ENCODE measurements around the gene LIMK1. TPM values are rescaled to one million over a fixed set of nuclear protein-coding genes. Genes with fewer than 3 reads are reported as not detected.

The LIMK1 gene
- total RNA-seq, 2 donors from 2014 or later: 19.7 to 19.9 TPM

DNA sequence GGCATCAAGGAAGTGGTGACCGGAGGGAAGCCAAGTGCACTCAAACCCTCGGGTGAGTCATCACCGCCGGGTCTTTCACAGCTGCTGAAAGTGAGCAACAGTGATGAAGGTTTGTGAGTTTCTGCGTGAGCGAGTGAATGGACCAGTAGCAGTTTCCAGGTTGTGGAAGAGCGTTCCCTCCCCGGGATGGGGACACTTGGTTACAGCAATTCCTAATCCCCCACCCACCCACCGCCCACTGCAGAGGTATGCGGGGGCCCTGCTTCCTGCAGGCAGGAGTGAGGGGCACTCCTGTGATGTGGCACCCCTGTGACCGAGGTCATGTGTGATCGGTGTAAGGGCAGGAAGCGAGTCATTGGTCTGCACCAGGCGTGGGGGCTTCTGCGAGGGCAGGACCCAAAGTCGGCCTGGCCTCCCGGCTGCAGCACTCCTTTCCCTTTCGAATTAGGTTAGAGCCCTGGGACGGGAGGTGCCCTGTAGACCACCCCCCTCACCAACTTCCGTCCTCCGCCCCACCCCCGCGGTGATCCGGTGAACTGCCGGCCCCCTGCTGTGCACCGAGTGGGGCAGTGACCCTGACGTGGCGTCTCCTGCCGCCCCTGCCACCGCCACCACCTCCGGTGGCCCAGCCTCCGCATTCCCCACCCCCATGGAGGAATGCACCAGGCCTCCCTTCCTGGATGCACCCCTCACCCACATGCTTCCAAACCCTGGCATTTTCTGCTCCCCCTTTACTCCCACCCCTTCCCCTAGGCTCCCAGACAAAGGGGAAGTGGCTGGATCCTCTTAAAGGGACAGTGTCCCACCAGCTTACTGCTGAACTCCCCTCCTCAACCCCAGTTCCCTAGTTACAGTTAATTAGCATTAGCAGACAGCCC, 10.9 kb downstream of the LIMK1 start:
- peak; percentile 75 for DNase-seq (ENCODE audit: low spot score)
- H3K9me3 ChIP-seq: no peaks in the 10 kb centered on the region
- peaks cover 3% of the 10 kb centered on the region for H3K36me3 ChIP-seq
- peak overlapping the region; percentile 71 for H3K4me3 ChIP-seq
- peak; percentile 66 for ATAC-seq (ENCODE audit: insufficient number of reproducible peaks, low FRiP score, low read depth)
- TF ChIP-seq, protein P1, sequence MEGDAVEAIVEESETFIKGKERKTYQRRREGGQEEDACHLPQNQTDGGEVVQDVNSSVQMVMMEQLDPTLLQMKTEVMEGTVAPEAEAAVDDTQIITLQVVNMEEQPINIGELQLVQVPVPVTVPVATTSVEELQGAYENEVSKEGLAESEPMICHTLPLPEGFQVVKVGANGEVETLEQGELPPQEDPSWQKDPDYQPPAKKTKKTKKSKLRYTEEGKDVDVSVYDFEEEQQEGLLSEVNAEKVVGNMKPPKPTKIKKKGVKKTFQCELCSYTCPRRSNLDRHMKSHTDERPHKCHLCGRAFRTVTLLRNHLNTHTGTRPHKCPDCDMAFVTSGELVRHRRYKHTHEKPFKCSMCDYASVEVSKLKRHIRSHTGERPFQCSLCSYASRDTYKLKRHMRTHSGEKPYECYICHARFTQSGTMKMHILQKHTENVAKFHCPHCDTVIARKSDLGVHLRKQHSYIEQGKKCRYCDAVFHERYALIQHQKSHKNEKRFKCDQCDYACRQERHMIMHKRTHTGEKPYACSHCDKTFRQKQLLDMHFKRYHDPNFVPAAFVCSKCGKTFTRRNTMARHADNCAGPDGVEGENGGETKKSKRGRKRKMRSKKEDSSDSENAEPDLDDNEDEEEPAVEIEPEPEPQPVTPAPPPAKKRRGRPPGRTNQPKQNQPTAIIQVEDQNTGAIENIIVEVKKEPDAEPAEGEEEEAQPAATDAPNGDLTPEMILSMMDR (IDR thresholded peaks at IDR 0.05): no peak
- peak overlapping the region; percentile 67 to 77 for H3K27ac ChIP-seq
- peaks cover 12 to 29% of the 10 kb centered on the region in 2 donors for H3K4me1 ChIP-seq (ENCODE audit: control insufficient read depth in 1 of 2, low read depth in 2 of 2)
- no peaks in the 10 kb centered on the region for H3K27me3 ChIP-seq (replicated peaks; ENCODE audit: insufficient read depth)

DNA sequence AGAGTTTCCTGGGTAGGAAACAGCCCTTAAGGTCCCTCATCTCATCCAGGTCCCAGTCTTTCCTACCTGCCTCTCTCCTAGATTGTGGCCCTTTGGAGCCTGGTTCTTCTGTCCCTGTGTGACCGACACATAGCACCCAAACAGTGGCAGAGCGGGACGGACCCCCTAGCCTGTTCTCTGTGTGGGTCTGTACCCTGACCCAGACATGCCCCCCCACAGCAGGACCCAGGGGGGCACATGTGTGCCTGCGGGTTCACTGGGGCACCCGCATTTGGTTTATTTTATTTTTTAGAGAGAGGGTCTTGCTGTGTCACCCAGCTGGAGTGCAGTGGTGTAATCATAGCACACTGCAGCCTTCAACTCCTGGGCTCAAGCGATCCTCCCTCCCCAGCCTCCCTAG, 11.5 kb downstream of the LIMK1 start:
- TF ChIP-seq, protein P1 (IDR thresholded peaks at IDR 0.05): no peak
- Histone ChIP-seq H3K9me3 (no peaks in the 10 kb centered on the region), H3K27me3 (replicated peaks; ENCODE audit: insufficient read depth) (no peaks in the 10 kb centered on the region), H3K27ac (peak overlapping the region; percentile 67 to 77), H3K36me3 (peaks cover 3% of the 10 kb centered on the region), H3K4me3 (peak overlapping the region; percentile 71), H3K4me1 (ENCODE audit: control insufficient read depth in 1 of 2, low read depth in 2 of 2) (peaks cover 12 to 29% of the 10 kb centered on the region in 2 donors)
- ATAC-seq (ENCODE audit: insufficient number of reproducible peaks, low FRiP score, low read depth): no peak
- DNase-seq (ENCODE audit: low spot score): no peak

GRCh38 chr7:74097937-74098614, 14.5 kb downstream of the LIMK1 start:
- Histone ChIP-seq H3K36me3 (peaks cover 8% of the 10 kb centered on the region), H3K27me3 (replicated peaks; ENCODE audit: insufficient read depth) (no peaks in the 10 kb centered on the region), H3K4me1 (ENCODE audit: control insufficient read depth in 1 of 2, low read depth in 2 of 2) (peaks cover 9 to 21% of the 10 kb centered on the region in 2 donors), H3K27ac (no peak overlapping the region), H3K9me3 (no peaks in the 10 kb centered on the region), H3K4me3 (no peak overlapping the region)
- DNase-seq (ENCODE audit: low spot score) (no peak), ATAC-seq (ENCODE audit: insufficient number of reproducible peaks, low FRiP score, low read depth) (no peak)
- TF ChIP-seq, protein P1 (IDR thresholded peaks at IDR 0.05): no peak

DNA sequence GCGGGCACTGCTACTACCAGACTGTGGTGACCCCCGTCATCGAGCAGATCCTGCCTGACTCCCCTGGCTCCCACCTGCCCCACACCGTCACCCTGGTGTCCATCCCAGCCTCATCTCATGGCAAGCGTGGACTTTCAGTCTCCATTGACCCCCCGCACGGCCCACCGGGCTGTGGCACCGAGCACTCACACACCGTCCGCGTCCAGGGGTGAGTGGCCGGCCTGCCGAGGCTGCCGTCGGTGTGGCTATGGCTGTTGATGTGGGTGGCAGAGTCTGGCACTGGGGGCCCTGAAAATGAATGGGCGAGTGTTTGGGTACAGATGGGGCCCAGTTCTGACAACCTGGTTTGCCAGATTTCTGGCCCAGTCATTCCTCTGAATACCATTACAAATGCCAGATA, 15.4 kb downstream of the LIMK1 start:
- no peak overlapping the region for H3K4me3 ChIP-seq
- H3K9me3 ChIP-seq: no peaks in the 10 kb centered on the region
- DNase-seq (ENCODE audit: low spot score) (no peak), ATAC-seq (ENCODE audit: insufficient number of reproducible peaks, low FRiP score, low read depth) (no peak)
- no peaks in the 10 kb centered on the region for H3K27me3 ChIP-seq (replicated peaks; ENCODE audit: insufficient read depth)
- H3K4me1 ChIP-seq (ENCODE audit: control insufficient read depth in 1 of 2, low read depth in 2 of 2): peaks cover 0 to 11% of the 10 kb centered on the region in 2 donors
- TF ChIP-seq, protein P1 (IDR thresholded peaks at IDR 0.05): no peak
- peaks cover 8% of the 10 kb centered on the region for H3K36me3 ChIP-seq
- H3K27ac ChIP-seq: no peak overlapping the region

DNA sequence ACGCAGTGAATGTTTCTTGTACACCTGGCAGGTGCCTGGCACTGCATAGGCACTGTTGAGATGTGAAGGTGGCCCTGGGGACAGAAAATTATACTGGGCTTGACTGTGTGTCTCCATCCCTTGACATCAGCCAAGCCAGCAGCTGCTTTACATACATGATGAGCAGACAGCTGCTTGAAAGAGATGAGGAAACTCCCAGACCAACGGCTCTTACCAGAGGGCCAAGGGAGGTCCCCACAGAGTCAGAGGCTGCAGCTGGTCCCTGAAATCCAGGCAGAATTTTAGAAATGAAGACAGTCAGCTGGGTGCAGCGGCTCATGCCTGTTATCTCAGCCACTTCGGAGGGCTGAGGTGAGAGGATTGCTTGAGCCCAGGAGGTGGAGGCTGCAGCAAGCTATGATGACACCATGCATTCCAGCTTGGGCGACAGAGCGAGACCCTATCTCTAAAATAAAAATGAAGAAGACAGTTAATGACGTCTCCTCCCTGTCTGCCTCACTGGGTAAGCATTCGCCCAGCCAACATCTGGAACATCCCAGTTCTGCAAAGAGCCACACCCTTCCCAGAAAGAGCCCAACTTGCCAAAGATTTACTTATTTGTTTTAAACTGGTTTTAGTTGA, 17.6 kb downstream of the LIMK1 start:
- Histone ChIP-seq H3K27me3 (replicated peaks; ENCODE audit: insufficient read depth) (no peaks in the 10 kb centered on the region), H3K36me3 (peaks cover 11% of the 10 kb centered on the region), H3K27ac (no peak overlapping the region), H3K4me3 (no peak overlapping the region), H3K9me3 (no peaks in the 10 kb centered on the region), H3K4me1 (ENCODE audit: control insufficient read depth in 1 of 2, low read depth in 2 of 2) (no peaks in the 10 kb centered on the region)
- TF ChIP-seq, protein P1 (IDR thresholded peaks at IDR 0.05): no peak
- no peak for ATAC-seq (ENCODE audit: insufficient number of reproducible peaks, low FRiP score, low read depth)
- DNase-seq (ENCODE audit: low spot score): no peak
